NCI-H2029 treated with DMSO at 0.1 percent for 48 hours (cell line): Measurements from ENCODE around the gene IFNL2.

Experiments
- DNase-seq: peaks from one replicate; lab custom pipeline; 2025; lab: John Stamatoyannopoulos, UW

Gene IFNL2

DNA sequence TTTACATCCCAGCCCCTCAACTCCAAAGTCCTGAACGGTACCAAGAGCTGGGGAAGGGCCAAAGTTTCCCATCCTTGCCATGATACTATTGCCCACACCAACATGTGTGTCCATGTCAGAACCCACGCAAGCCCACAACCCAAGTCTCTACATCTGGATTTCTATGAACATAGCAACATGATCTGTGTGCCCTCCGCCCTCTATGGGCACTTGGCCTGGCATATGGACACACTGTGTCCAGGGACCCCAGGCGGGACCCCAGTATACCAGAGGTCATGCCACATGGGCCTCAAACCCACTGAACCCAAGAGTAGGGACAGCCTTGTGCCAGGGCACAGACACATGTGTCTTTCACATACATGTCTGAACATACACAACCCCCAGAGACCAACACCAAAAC is 50.5 kb downstream of the IFNL2 start:
- no peak for DNase-seq

DNA sequence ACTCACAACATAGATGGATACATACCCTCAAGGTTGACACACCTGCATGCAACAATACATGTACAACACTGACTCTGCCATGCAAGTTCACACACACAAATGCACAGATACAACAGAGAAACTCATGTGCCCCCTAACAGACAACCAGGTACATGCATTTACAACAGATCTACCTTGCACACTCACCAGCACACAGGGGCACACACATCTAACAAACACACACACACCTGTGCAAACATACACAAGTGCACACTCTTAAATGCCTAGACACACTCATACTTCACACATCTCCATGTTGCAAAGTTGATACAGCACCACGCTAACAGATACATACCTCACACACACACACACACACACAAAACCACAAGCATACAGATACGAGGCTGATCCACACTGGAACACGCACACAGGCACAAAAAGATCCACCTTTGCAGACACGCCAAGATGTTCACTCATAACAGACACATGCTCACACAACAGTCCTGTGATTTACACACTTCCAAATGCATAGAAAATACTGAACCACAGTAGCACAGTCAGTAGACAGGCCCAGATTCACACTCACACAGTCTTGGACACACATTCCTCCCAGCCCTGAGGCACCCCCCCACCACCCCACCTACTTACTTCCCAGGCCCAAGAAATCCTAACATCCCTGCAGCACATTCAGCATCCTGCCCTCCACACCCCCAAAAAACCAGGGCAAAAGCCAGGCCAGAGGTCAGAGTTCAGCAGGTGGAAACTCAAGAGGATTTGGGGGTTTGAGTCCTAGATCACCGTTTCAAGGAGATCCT is 51.1 kb downstream of the IFNL2 start:
- no peak for DNase-seq
